ENCODE measurements around the gene RIGI.
"Not testable (repeated sequence)": the region's sequence is repeated elsewhere in the genome, so short reads cannot be mapped to it uniquely, and the experiment has no call there.

Gene RIGI

GRCh38 chr9:32525709-32526030, 326 bp downstream of the RIGI start:
- no peak for DNase-seq

- DNase-seq, result peak in 1 of 2 donors; percentile 30
Observed at GRCh38 chr9:32524892-32525708, 896 bp downstream of the RIGI start.

GRCh38 chr9:32524558-32524891, 1.5 kb downstream of the RIGI start:
- not testable (repeated sequence) for DNase-seq

- DNase-seq, result no peak
Observed at GRCh38 chr9:32523910-32524309, 2.1 kb downstream of the RIGI start.

- DNase-seq, result no peak
Observed at GRCh38 chr9:32518276-32518675, 7.7 kb downstream of the RIGI start.

- DNase-seq, result no peak
Observed at GRCh38 chr9:32516241-32516640, 9.8 kb downstream of the RIGI start.

- DNase-seq, result no peak
Observed at GRCh38 chr9:32508728-32509127, 17.3 kb downstream of the RIGI start.

- DNase-seq, result no peak
Observed at GRCh38 chr9:32503008-32503407, 23.0 kb downstream of the RIGI start.

- DNase-seq, result no peak
Observed at GRCh38 chr9:32502464-32502863, 23.5 kb downstream of the RIGI start.

- DNase-seq, result no peak
Observed at GRCh38 chr9:32501868-32502267, 24.1 kb downstream of the RIGI start.

- no peak for DNase-seq
Observed at GRCh38 chr9:32500768-32501167, 25.2 kb downstream of the RIGI start.

GRCh38 chr9:32497921-32498320, 28.1 kb downstream of the RIGI start:
- no peak for DNase-seq

GRCh38 chr9:32490601-32491000, 35.4 kb downstream of the RIGI start:
- DNase-seq, result no peak

GRCh38 chr9:32487981-32488380, 38.0 kb downstream of the RIGI start:
- DNase-seq, result no peak

GRCh38 chr9:32486839-32487562, 39.0 kb downstream of the RIGI start:
- no peak for DNase-seq

GRCh38 chr9:32483343-32483742, 42.7 kb downstream of the RIGI start:
- DNase-seq, result no peak

Measured in CD4-positive, alpha-beta T cell treated with Interleukin-1 beta for 1 hour (primary cell).